Body of pancreas (tissue), 4 donors: ENCODE measurements around the gene KCTD2.

ENCODE experiments used
- CTCF ChIP-seq, 7 experiments: fragments of 450-650 bp in 4 of 7; fragments of 200-600 bp in 3 of 7; sonication (generic) in 3 of 7; IDR thresholded peaks; one replicate each; pipeline ENCODE4 v1.5.1; 2016 to 2019; ENCODE audit warnings: antibody characterized with exemption in 7 of 7
- POLR2A ChIP-seq, 3 donors: fragments of 450-650 bp; IDR thresholded peaks; one replicate each; pipeline ENCODE4 v1.6.1; 2016; ENCODE audit warnings: antibody characterized with exemption in 3 of 3, mild to moderate bottlenecking in 2 of 3

GRCh38 chr17:75090871-75091854, 44.1 kb downstream of the KCTD2 start:
- TF ChIP-seq CTCF (IDR thresholded peaks at IDR 0.05) (no peak), POLR2A (IDR thresholded peaks at IDR 0.05) (no peak)
